A549 (cell line): ENCODE measurements around the gene C1QTNF7. TPM values are rescaled to one million over a fixed set of nuclear protein-coding genes. Genes with fewer than 3 reads are reported as not detected.

Source experiments
- ATAC-seq, 2 experiments: fragments of 200-7000 bp in 1 of 2; fragments of >200 bp in 1 of 2; cut with Nextera tagmentation in 1 of 2; cut with Tn5 transposase in 1 of 2; 3 replicates each; pipeline versions ENCODE4 v1.8.0 to v1.9.1; 2018 to 2020; ENCODE audit warnings: mild to moderate bottlenecking in 1 of 2, moderate library complexity in 1 of 2
- CTCF ChIA-PET: fragments of 300-600 bp; sonication (Branson Sonifier 250); formaldehyde crosslinking; extraction: SDS; loops from one replicate; lab custom pipeline; 2021; ENCODE audit warnings: antibody characterized with exemption, inconsistent platforms; lab: Yijun Ruan, JAX
- POLR2A ChIA-PET: fragments of 350-600 bp; formaldehyde crosslinking; extraction: SDS; loops from one replicate; lab custom pipeline; 2021; ENCODE audit warnings: antibody characterized with exemption, inconsistent platforms; lab: Yijun Ruan, JAX
- DNase-seq, 2 experiments: peaks; one replicate each; pipeline versions ENCODE4 v3.0.0 to v3.0.0-alpha.2; 2011 to 2016; ENCODE audit warnings: low read depth in 1 of 2, low spot score in 1 of 2
- FAIRE-seq: peaks from 2 replicates; lab custom pipeline; 2011; peaks lifted over from hg19 to GRCh38; lab: Jason Lieb, UNC
- H3K27ac ChIP-seq, 2 experiments: fragments of >200 bp; sonication (Bioruptor Twin); formaldehyde crosslinking; 3 replicates each; pipeline ENCODE4 v1.5.1; 2016 to 2017
- H3K4me1 ChIP-seq: fragments of >200 bp; sonication (Bioruptor Twin); formaldehyde crosslinking; 3 replicates; pipeline ENCODE4 v1.6.1; 2016
- H3K4me2 ChIP-seq: fragments of >200 bp; sonication (Bioruptor Twin); formaldehyde crosslinking; 3 replicates; pipeline ENCODE4 v1.6.1; 2016
- H3K4me3 ChIP-seq: fragments of >200 bp; sonication (Bioruptor Twin); formaldehyde crosslinking; 3 replicates; pipeline ENCODE4 v1.5.1; 2016
- H3K9me3 ChIP-seq: fragments of >200 bp; sonication (Bioruptor Twin); formaldehyde crosslinking; 3 replicates; pipeline ENCODE4 v1.6.1; 2016
- ATOH8 ChIP-seq: fragments of 250-450 bp; sonication (Bioruptor Pico); IDR thresholded peaks from 2 replicates; pipeline ENCODE4 v1.5.0; 2020; ENCODE audit warnings: low read depth, mild to moderate bottlenecking, moderate library complexity
- CBX2 ChIP-seq: fragments of 200-600 bp; sonication (generic); IDR thresholded peaks from 2 replicates; pipeline ENCODE4 v1.6.1; 2016; ENCODE audit warnings: low read depth, mild to moderate bottlenecking, borderline replicate concordance
- CEBPB ChIP-seq, 2 experiments: fragments of >200 bp in 1 of 2; sonication (Bioruptor Twin) in 1 of 2; formaldehyde crosslinking in 1 of 2; IDR thresholded peaks; 2 replicates each; pipeline ENCODE4 v1.6.1; 2012 to 2016
- E2F6 ChIP-seq: IDR thresholded peaks from 2 replicates; pipeline ENCODE4 v1.6.1; 2012; ENCODE audit warnings: low read depth, borderline replicate concordance
- EP300 ChIP-seq, 2 experiments: fragments of >200 bp; sonication (Bioruptor Twin); formaldehyde crosslinking; IDR thresholded peaks; 2 replicates in 1 of 2; 3 replicates in 1 of 2; pipeline ENCODE4 v1.6.1; 2016 to 2017
- GATA3 ChIP-seq: IDR thresholded peaks from 2 replicates; pipeline ENCODE4 v1.6.1; 2012; ENCODE audit warnings: borderline replicate concordance
- HDAC2 ChIP-seq: fragments of 200-600 bp; sonication (generic); IDR thresholded peaks from 2 replicates; pipeline ENCODE4 v1.6.1; 2016
- HMGXB4 ChIP-seq: fragments of 250-450 bp; sonication (Bioruptor Pico); IDR thresholded peaks from 2 replicates; pipeline ENCODE4 v1.5.0; 2021; ENCODE audit warnings: mild to moderate bottlenecking, moderate library complexity, borderline replicate concordance
- JUN ChIP-seq, 2 experiments: fragments of >200 bp; sonication (Bioruptor Twin); formaldehyde crosslinking; IDR thresholded peaks; 2 replicates in 1 of 2; 3 replicates in 1 of 2; pipeline ENCODE4 v1.6.1; 2016 to 2017
- JUNB ChIP-seq: fragments of >200 bp; sonication (Bioruptor Twin); formaldehyde crosslinking; IDR thresholded peaks from 2 replicates; pipeline ENCODE4 v1.6.1; 2016
- KDM1A ChIP-seq: fragments of 200-600 bp; sonication (generic); IDR thresholded peaks from 2 replicates; pipeline ENCODE4 v1.6.1; 2016; ENCODE audit warnings: low read depth, mild to moderate bottlenecking
- MAX ChIP-seq: IDR thresholded peaks from 2 replicates; pipeline ENCODE4 v1.6.1; 2012
- POLR2A ChIP-seq: IDR thresholded peaks from 2 replicates; pipeline ENCODE4 v1.6.1; 2012; ENCODE audit warnings: mild to moderate bottlenecking, low read length
- RAD21 ChIP-seq, 2 experiments: fragments of >200 bp in 1 of 2; sonication (Bioruptor Twin) in 1 of 2; formaldehyde crosslinking in 1 of 2; IDR thresholded peaks in 1 of 2; conservative IDR thresholded peaks in 1 of 2; 2 replicates in 1 of 2; 3 replicates in 1 of 2; pipeline ENCODE4 v1.6.1; 2012 to 2018; ENCODE audit warnings: inconsistent platforms in 1 of 2
- REST ChIP-seq: fragments of 200-600 bp; sonication (generic); IDR thresholded peaks from 2 replicates; pipeline ENCODE4 v1.6.1; 2016; ENCODE audit warnings: antibody characterized with exemption, mild to moderate bottlenecking, moderate library complexity
- RNF2 ChIP-seq: fragments of 200-600 bp; sonication (generic); IDR thresholded peaks from 2 replicates; pipeline ENCODE4 v1.6.1; 2016; ENCODE audit warnings: low read depth, mild to moderate bottlenecking, antibody characterized with exemption, moderate library complexity, borderline replicate concordance
- ZC3H11A ChIP-seq: fragments of 450-650 bp; IDR thresholded peaks from 2 replicates; pipeline ENCODE4 v1.6.1; 2014; ENCODE audit warnings: antibody characterized with exemption, mild to moderate bottlenecking
- ZFP36 ChIP-seq: fragments of 450-650 bp; IDR thresholded peaks from 2 replicates; pipeline ENCODE4 v1.6.1; 2014; ENCODE audit warnings: borderline replicate concordance; ENCODE audit not compliant: partially characterized antibody
- WGBS: methylation state at CpG from one replicate; pipeline ENCODE4 v1.1.6; 2017; ENCODE audit errors: missing lambda C conversion rate; 5-methylcytosine and 5-hydroxymethylcytosine counted together
- polyA plus RNA-seq, 4 experiments: library from polyadenylated mRNA; depleted of rRNA in 3 of 4; stranded (reverse); fragments of >200 nt; fragmentation: RNase III in 1 of 4; extraction: RNeasy Plus Mini Kit Qiagen cat#74134 plus additional on column Dnase treatment in 1 of 4; gene quantifications; 2 replicates in 3 of 4; 3 replicates in 1 of 4; pipeline ENCODE4 v1.2.3, GENCODE V29; 2011 to 2017
- TF ChIP-seq, protein P1 (sequence below): fragments of 150-350 bp; IDR thresholded peaks from 2 replicates; pipeline ENCODE4 v1.6.1; 2014; ENCODE audit warnings: low read depth, mild to moderate bottlenecking, low read length

The C1QTNF7 gene
- polyA plus RNA-seq, 2 of the 4 experiments (the other 2 are of a cell fraction) = not detected

- POLR2A ChIA-PET = no interaction called here
Measured at GRCh38 chr4:15414551-15415091, 13.2 kb upstream of the C1QTNF7 start.

DNA sequence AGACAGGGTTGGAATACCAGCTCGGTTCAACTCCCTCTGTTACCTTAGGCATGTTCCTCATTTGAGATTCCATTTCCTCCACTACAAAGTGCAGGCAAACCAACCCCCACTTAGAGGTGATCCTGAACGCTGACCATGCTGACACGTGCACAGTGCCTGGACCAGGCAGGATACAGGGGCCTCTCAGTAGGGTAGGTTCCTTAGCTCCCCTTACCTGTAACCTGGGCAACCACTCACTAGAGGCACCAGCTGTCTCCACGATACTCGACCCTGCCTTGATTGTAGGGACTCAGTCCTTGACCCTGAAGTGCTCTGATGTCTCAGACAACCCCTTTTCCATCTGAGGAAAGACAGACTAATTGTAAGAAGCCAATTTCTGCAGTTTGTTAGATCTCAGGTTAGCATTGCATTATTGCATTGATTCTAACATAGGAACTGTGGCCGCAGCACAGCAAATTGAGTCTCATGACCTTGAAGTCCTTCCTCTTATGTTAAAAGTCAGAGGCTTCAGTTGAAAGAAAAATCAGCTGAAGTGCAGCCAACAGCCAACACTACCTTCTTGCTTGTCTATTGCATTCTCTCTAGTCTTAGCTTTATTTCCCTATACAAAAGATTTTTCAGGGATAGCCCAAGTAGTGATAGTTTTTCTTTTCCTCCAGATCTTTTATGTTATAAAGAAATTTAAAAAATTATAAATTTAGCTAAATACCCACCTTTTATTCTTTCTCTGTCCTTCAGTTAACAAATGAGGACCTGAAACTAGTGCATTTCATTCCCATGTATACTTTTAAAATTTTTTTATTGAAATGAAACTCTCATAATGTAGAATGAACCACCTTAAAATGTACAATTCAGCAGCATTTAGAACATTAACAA lies 11.2 kb upstream of the C1QTNF7 start:
- H3K27ac ChIP-seq = no peak overlapping the region
- H3K4me2 ChIP-seq = no peak overlapping the region
- no peak for ATAC-seq
- TF ChIP-seq ATOH8 (CRISPR knock-in tag) = no peak
- TF ChIP-seq, protein P1, sequence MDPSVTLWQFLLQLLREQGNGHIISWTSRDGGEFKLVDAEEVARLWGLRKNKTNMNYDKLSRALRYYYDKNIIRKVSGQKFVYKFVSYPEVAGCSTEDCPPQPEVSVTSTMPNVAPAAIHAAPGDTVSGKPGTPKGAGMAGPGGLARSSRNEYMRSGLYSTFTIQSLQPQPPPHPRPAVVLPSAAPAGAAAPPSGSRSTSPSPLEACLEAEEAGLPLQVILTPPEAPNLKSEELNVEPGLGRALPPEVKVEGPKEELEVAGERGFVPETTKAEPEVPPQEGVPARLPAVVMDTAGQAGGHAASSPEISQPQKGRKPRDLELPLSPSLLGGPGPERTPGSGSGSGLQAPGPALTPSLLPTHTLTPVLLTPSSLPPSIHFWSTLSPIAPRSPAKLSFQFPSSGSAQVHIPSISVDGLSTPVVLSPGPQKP = no peak
- no peak for TF ChIP-seq JUNB
- TF ChIP-seq POLR2A = no peak
- no peak for TF ChIP-seq RAD21 (conservative IDR thresholded peaks at IDR 0.05 in 1 of 2, IDR thresholded peaks at IDR 0.05 in 1 of 2)
- TF ChIP-seq REST = no peak
- no peak for TF ChIP-seq CBX2
- no peak for TF ChIP-seq ZC3H11A
- TF ChIP-seq E2F6 = no peak
- no peak for TF ChIP-seq MAX
- no peak for TF ChIP-seq RNF2
- no peak for TF ChIP-seq HMGXB4 (CRISPR knock-in tag)
- TF ChIP-seq, all 56 proteins: peak for 0
- ChIA-PET CTCF (interaction anchor here (0.7 to 1.1 kb wide), 3 partner anchors 9 to 181 kb away, joined by 3 read pairs; no protein-coding TSS in a partner anchor), POLR2A (no interaction called here)
- WGBS = 40% methylated on average over 5 of the region's 6 CpGs
- Histone ChIP-seq H3K4me1 (peaks cover 11% of the 10 kb centered on the region; the same call in 2 of the 3 replicates), H3K9me3 (no peaks in the 10 kb centered on the region), H3K4me3 (no peak overlapping the region)
- no peak for DNase-seq
- no peak for FAIRE-seq

More at GRCh38 chr4:15414551-15415091, 13.2 kb upstream of the C1QTNF7 start:
- WGBS = 24% methylated on average over 4 of the region's 4 CpGs
- DNase-seq (peak in 1 of 2 experiments; percentile 16), ATAC-seq (no peak), FAIRE-seq (no peak)
- Histone ChIP-seq H3K4me3 (no peak overlapping the region), H3K4me2 (peak overlapping the region; percentile 33; the same call in 2 of the 3 replicates), H3K9me3 (no peaks in the 10 kb centered on the region), H3K4me1 (peaks cover 11% of the 10 kb centered on the region; the same call in 2 of the 3 replicates), H3K27ac (no peak overlapping the region)
- TF ChIP-seq JUN (IDR thresholded peaks at IDR 0.05) (0 out of 5 replicates have a peak, but pooled peaks of 1 of the 2 experiments have one; percentile 19), HDAC2 (no peak), GATA3 (peak; percentile 55; the same call in 1 of the 2 replicates), CEBPB (IDR thresholded peaks at IDR 0.05) (0 out of 4 replicates have a peak, but pooled peaks of 1 of the 2 experiments have one; percentile 13), JUNB (peak; percentile 46; the same call in 1 of the 2 replicates), EP300 (IDR thresholded peaks at IDR 0.05) (0 out of 5 replicates have a peak, but pooled peaks of 1 of the 2 experiments have one; percentile 13), ZFP36 (no peak), KDM1A (no peak)
- CTCF ChIA-PET = no interaction called here
